ES-I3 (cell line): ENCODE measurements around the gene WDR45.
A peak's percentile ranks its signal among the peaks of the same experiment; 100 is the strongest.

Experiments used
- H3K36me3 ChIP-seq: 2 replicates; pipeline ENCODE4 v1.6.1; 2013; ENCODE audit warnings: mild to moderate bottlenecking, low read length, control low read depth, moderate library complexity; ENCODE audit not compliant: insufficient read depth
- H3K4me1 ChIP-seq: 2 replicates; pipeline ENCODE4 v1.6.1; 2013; ENCODE audit warnings: mild to moderate bottlenecking, control low read depth, low read length; ENCODE audit not compliant: insufficient read depth
- H3K9ac ChIP-seq: 2 replicates; pipeline ENCODE4 v1.6.1; 2013; ENCODE audit warnings: low read depth, mild to moderate bottlenecking, low read length, moderate library complexity
- H3K9me3 ChIP-seq: 2 replicates; pipeline ENCODE4 v1.6.1; 2013; ENCODE audit warnings: mild to moderate bottlenecking, low read length, moderate library complexity; ENCODE audit not compliant: control insufficient read depth, insufficient read depth

The WDR45 gene

DNA sequence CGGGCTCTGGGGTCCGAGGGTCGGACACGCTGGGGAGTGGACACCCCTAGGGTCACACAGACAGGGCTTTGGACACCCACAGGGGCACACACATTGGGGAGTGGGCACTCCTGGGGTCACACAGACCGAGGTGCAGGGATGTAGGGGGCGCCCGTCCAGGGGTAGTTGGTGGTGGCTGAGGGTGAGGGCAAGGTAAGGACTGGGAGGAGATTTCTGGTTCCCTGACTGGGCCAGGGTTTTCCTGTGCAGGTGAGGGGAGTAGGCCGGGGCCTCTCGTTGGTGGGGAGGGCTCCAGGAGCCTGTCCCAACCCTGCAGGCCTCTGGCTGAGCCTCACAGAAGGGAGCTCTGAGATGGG, 21.9 kb upstream of the WDR45 start:
- Histone ChIP-seq H3K9ac (peak overlapping the region; percentile 64), H3K36me3 (no peaks in the 10 kb centered on the region), H3K4me1 (no peaks in the 10 kb centered on the region), H3K9me3 (no peaks in the 10 kb centered on the region)

DNA sequence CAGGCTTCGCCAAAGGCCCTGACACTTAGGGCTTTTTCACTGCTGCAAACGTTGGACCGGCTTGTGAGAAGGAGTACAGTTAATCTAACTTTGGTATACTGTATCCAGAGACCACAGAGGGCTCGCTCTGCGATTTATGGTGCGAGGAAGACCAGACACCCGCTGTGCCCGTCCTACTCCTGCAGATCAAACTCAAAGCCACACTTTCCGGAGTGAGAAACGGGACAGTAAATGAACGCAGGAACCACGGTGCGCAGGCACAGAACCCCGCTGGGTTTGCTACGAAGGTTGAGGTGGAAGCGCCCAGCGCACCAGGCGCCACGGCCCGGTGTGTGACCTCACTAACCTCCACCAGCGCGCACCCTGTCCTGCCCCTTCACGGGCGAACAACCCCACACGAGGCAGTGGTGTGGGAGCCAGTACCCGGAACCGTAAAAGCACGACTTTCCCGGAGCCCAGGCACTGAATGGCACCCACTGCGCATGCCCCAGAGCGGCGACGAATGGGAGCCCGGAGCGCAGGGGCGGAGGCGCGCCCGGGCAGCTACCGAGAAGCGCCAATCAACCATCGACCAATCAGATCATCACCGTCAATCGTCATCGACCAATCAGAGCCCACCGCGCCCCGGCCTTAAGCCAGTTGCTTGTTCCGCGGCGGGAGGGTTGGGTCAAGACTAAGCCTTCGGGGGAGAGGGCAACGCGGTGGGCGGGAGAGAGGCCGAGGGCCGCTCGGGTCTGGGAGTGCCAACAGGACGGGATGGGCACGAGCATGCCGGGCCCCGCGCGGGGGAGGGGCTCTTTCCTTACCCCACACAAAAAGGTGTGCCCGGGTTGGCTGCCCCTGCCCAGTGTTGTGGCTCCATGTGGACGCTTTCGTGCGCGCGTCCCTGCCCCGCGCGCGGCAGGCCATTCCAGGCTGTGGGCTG, 21.3 kb upstream of the WDR45 start:
- H3K36me3 ChIP-seq, result no peaks in the 10 kb centered on the region
- H3K9ac ChIP-seq, result peak overlapping the region; percentile 64
- H3K9me3 ChIP-seq, result no peaks in the 10 kb centered on the region
- no peaks in the 10 kb centered on the region for H3K4me1 ChIP-seq

DNA sequence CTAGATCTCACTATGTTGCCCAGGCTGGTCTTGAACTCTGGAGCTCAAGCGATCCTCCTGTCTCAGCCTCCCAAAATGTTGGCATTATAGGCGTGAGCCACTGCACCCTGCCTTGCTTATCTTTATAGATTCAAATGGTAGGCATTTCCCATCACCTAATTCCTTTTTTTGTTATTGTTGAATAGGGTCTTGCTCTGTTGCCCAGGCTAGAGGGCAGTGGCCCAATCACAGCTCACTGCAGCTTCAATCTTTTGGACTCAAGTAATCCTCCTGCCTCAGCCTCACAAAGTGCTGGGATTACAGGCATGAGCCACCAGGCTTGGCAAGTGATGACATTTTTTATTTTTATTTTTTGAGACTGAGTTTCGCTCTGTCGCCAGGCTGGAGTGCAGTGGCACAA, 16.7 kb upstream of the WDR45 start:
- Histone ChIP-seq H3K9me3 (no peaks in the 10 kb centered on the region), H3K4me1 (no peaks in the 10 kb centered on the region), H3K9ac (no peak overlapping the region), H3K36me3 (no peaks in the 10 kb centered on the region)

DNA sequence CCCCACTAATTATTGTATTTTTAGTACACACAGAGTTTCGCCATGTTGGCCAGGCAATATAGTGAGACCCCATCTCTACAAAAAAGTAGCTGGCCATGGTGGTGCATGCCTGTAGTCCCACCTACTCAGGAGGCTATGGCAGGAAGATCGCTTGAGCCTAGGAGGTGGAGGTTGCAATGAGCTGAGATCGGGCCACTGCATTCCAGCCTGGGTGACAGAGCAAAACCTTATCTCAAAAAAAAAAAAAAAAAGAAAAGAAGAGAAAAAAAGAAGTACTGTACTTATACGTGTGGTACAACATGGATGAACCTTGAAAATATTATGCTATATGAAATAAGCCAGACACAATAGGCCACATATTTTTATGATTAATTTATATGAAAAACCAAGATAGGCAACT, 9.9 kb upstream of the WDR45 start:
- Histone ChIP-seq H3K9me3 (no peaks in the 10 kb centered on the region), H3K4me1 (0 out of 2 replicates have a peak, but pooled peaks cover 3% of the 10 kb centered on the region), H3K9ac (no peak overlapping the region), H3K36me3 (no peaks in the 10 kb centered on the region)

DNA sequence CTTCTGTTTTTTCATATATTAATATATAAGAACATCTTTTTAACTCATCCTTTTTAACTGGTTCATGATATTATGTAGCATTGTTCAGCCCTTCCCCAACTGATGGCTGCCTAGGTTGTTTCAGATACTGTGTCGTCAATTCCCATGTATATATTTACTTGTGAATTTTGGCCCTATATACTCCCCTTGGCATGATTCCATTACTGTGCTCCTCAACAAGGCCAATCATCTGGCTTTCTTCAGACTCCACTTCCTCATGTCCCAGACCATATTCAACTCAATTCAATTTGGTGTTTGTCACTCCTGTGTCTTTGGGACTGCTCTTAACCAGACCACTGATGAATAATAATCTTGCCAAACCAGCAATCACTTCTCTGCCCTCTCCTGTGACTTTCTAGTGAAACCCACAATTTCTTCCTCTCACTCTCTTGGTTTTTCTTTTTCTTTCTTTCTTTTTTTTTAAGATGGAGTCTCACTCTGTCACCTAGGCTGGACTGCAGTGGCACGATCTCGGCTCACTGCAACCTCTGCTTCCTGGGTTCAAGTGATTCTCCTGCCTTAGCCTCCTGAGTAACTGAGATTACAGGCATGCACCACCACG, 2.7 kb upstream of the WDR45 start:
- Histone ChIP-seq H3K9me3 (no peaks in the 10 kb centered on the region), H3K36me3 (no peaks in the 10 kb centered on the region; the same call in 1 of the 2 replicates), H3K4me1 (peaks cover 11% of the 10 kb centered on the region; the same call in 1 of the 2 replicates), H3K9ac (no peak overlapping the region)

DNA sequence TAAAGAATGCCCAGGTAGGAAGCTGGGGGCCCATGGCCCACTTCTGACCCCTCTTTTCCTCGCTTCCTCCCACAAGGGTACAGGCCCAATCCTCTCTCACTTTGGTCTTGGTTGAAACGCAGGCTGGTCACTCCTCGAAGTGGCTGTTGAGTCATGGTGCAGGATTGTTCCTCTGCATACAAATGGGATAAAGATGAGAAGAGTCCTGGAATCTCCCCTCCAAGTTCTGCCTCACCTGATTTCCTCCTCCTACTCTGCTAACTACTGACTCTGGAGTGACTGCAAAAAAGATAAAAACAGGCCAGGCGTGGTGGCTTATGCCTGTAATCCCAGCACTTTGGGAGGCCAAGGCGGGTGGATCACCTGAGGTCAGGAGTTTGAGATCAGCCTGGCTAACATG, 1.7 kb downstream of the WDR45 start:
- peaks cover 8% of the 10 kb centered on the region; the same call in 1 of the 2 replicates for H3K4me1 ChIP-seq
- H3K9me3 ChIP-seq, result no peaks in the 10 kb centered on the region
- no peak overlapping the region for H3K9ac ChIP-seq
- no peaks in the 10 kb centered on the region; the same call in none of the 2 replicates for H3K36me3 ChIP-seq

DNA sequence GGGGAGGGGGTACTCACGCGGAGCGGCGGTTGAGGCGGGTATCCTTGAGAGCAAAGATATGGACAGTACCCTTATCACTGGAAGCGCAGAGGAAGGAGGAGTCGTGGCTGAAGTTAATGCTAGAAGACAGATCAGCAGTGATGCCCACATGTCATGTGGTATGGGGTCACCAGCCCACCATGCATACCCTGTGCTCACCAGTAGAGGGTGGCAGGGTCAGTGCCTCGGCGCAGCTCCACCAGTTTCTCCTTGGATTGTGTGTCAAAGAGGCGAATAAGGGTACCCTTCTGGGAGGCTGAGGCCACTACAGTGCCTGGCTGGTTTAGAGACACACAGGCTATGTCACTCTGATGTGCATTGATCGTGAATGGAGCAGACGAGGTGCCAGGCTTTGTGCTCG, 4.3 kb downstream of the WDR45 start:
- Histone ChIP-seq H3K4me1 (peaks cover 8% of the 10 kb centered on the region; the same call in 1 of the 2 replicates), H3K36me3 (no peaks in the 10 kb centered on the region; the same call in none of the 2 replicates), H3K9me3 (no peaks in the 10 kb centered on the region), H3K9ac (no peak overlapping the region)

DNA sequence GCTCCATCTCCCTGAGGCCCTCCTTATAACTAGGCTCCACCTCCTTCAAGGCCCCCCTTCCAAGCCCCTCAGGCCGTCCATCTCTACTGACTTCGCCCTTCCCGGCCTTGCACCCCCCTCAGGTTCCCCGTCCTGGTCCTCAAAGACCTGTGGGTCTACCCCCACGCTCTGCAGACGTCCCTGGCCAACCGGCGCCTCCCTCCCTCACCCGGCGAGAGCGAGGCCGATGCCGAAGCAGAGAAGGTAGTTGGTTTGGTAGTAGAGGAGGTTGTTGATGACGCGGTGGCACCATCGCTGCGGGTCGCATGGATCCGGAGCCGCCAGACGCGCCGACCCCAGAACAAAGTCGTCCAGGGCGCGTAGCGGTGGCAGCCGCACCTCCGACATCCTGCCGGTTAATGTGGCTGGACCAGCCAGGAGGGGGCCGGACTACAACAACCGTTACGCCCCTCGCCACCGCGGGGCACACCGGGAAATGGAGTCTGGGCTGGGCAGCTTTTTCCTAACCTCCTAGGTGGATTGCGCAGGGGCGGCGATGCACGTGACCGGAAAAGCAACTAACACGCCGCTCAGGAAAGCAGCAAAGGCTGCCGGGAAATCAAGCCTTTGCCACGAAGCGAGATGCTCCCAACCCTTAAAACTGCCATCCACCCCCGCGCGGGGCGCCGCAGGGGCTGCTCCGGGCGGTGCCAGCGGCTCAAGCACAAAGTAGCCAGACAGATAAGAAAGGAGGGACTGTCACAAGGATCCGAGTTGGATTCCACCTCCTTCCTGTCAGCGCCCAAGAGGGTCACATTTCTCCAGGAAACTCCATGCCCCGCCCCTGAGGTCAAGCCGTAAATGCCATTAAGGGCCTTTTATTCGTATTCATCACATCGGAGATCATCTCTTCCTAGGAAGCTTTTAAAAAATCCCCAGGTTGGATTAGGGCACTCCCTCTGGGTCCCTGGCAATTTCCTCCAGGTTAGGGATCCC, 5.8 kb downstream of the WDR45 start, which contains the start of gene PRAF2:
Gene PRAF2, minus strand, starts transcription at position 402 of the 975 bp plus-strand sequence. Its CDS starts 15 bp downstream, at position 387.
- H3K36me3 ChIP-seq, result no peaks in the 10 kb centered on the region; the same call in none of the 2 replicates
- H3K9me3 ChIP-seq, result no peaks in the 10 kb centered on the region
- H3K9ac ChIP-seq, result peak within 1 kb of the TSS; percentile 50; the same call in 1 of the 2 replicates
- H3K4me1 ChIP-seq, result peaks cover 7% of the 10 kb centered on the region; the same call in 1 of the 2 replicates

DNA sequence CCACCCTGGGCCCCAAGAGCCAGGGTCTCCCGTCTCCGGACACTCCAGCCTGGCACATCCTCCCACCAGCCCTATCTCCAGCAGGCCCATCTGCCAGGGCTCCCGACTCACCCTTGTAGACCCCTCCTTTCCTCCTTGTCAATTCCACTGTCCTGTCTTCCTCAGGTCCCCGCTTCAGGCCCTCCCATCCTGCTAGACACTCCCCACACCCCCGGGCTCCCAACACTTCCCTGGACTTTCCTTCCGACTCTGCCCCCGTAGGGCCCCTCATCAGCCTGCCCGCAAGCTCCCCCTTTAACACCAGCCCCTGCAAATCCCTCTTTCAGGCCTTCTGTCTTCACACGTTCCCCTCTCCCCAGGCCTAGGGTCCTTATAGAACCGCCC, 7.0 kb downstream of the WDR45 start:
- Histone ChIP-seq H3K9ac (peak overlapping the region; percentile 50; the same call in 1 of the 2 replicates), H3K4me1 (no peaks in the 10 kb centered on the region), H3K9me3 (no peaks in the 10 kb centered on the region), H3K36me3 (no peaks in the 10 kb centered on the region; the same call in none of the 2 replicates)

DNA sequence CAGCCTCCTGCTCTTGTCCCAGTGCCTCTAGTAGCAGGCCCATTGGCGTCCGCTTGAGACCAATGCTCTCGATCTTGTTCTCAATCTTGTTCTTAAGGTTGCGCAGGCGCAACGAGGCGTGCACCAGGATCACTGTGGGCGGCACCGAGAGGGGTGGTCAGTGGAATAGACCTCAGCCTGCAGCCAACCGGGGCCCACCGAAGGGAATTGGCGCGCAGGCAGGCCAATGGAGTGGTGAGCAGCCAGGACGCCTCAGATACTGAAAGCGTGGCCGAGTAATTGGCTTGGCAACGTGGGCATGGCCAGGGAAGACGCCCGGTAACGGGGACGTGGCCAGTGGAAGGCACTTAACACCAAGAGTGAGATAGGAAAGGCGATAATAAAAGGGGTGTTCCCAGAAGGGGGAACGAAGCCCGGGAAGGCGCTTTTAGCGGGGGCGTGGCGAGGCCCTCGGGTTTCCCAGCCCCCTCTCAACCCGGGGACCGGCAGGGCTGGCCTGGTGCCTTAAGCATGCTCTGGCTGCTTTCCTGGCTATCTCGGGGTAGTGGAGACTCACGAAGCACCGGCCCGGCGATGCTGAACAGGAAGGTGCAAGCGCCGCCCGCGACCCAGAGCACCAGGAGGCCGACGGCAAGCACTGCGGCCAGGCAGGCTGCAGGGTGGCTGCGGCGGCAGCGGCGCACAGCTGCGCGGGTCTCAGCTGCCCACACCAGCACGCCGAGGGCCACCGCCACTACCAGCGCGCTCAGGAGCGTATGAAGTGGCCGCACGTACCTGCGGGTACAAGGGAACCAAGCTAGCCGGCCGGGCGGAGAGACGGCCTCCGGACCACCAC, 7.6 kb downstream of the WDR45 start:
- no peaks in the 10 kb centered on the region for H3K9me3 ChIP-seq
- H3K4me1 ChIP-seq, result no peaks in the 10 kb centered on the region
- H3K36me3 ChIP-seq, result no peaks in the 10 kb centered on the region; the same call in 1 of the 2 replicates
- peak overlapping the region; percentile 50 for H3K9ac ChIP-seq

DNA sequence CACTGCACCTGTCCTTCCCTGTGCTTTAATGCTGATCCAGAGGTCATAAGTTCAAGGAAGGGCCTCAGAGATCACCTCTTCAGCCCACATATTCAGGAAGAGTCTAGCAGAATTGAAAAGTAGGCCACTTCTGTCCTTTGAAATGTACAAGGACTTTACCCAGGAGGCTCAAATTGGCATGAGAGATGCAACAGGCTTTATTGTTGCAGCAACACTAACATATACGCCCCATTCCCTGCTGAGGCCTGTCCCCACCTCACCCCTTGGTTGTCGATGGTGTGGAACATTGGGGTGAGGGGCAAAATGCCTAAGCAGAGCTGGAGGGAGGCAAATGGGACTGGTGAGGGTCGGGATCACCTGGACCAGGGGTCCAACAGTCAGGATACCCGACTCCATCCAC, 8.7 kb downstream of the WDR45 start:
- Histone ChIP-seq H3K9me3 (no peaks in the 10 kb centered on the region), H3K36me3 (peaks cover 4% of the 10 kb centered on the region; the same call in 1 of the 2 replicates), H3K4me1 (no peaks in the 10 kb centered on the region), H3K9ac (no peak overlapping the region)

DNA sequence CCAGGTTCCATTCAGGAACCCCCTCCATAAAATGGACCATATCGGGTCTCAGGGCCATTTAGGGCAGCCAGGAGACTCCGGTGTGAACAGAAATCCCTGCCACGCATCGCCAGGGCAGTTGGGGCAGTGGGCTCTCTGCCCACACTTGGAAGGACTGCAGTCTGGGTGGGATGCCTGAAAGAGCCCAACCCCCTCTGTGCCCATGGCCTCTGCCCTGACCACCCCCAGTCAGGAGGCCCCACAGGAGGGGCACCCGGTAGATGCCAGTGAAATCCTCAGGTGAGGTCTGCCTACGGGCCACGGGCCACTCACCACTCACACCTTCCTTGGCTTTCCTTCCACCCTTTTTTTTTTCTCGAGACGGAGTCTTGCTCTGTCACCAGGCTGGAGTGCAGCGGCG, 10.6 kb downstream of the WDR45 start:
- no peaks in the 10 kb centered on the region for H3K4me1 ChIP-seq
- peaks cover 4% of the 10 kb centered on the region; the same call in 1 of the 2 replicates for H3K36me3 ChIP-seq
- H3K9ac ChIP-seq, result no peak overlapping the region
- H3K9me3 ChIP-seq, result no peaks in the 10 kb centered on the region
